Esophagus squamous epithelium (tissue), 5 donors: ENCODE data around the gene VIL1. TPM values are rescaled to one million over a fixed set of nuclear protein-coding genes. Genes with fewer than 3 reads are reported as not detected.
A peak's percentile ranks its signal among the peaks of the same experiment; 100 is the strongest.

ENCODE experiments used
- DNase-seq: peaks from one replicate; lab custom pipeline; 2025; lab: John Stamatoyannopoulos, UW
- H3K27ac ChIP-seq, 4 donors: fragments of 200-600 bp; sonication (generic); one replicate each; pipeline ENCODE4 v1.5.1; 2016 to 2019; ENCODE audit warnings: mild to moderate bottlenecking in 1 of 4
- H3K27me3 ChIP-seq, 4 donors: fragments of 200-600 bp; sonication (generic); 1 replicate in 3 of 4; 2 replicates in 1 of 4; pipeline versions ENCODE4 v1.5.1 to v1.6.0; 2017 to 2021; ENCODE audit warnings: antibody characterized with exemption in 1 of 4
- H3K36me3 ChIP-seq, 3 donors: fragments of 200-600 bp; sonication (generic); one replicate each; pipeline ENCODE4 v1.5.1; 2016 to 2019
- H3K4me1 ChIP-seq, 3 donors: fragments of 200-600 bp; sonication (generic); one replicate each; pipeline ENCODE4 v1.5.1; 2017 to 2019
- H3K4me3 ChIP-seq, 4 donors: fragments of 200-600 bp; sonication (generic); 1 replicate in 3 of 4; 2 replicates in 1 of 4; pipeline ENCODE4 v1.5.1; 2016 to 2019; ENCODE audit warnings: mild to moderate bottlenecking in 2 of 4, moderate library complexity in 1 of 4
- H3K9me3 ChIP-seq, 3 donors: fragments of 200-600 bp; sonication (generic); one replicate each; pipeline ENCODE4 v1.5.1; 2016 to 2019
- CTCF ChIP-seq, 6 experiments: fragments of 450-650 bp in 4 of 6; fragments of 200-600 bp in 2 of 6; sonication (generic) in 2 of 6; IDR thresholded peaks; one replicate each; pipeline ENCODE4 v1.5.1; 2016 to 2019; ENCODE audit warnings: antibody characterized with exemption in 6 of 6, mild to moderate bottlenecking in 4 of 6, moderate library complexity in 4 of 6
- POLR2A ChIP-seq, 4 donors: fragments of 450-650 bp; IDR thresholded peaks; one replicate each; pipeline ENCODE4 v1.6.1; 2017; ENCODE audit warnings: antibody characterized with exemption in 4 of 4, mild to moderate bottlenecking in 4 of 4, moderate library complexity in 3 of 4
- WGBS, 2 donors: methylation state at CpG; one replicate each; pipeline ENCODE4 v1.1.5; 2018; 5-methylcytosine and 5-hydroxymethylcytosine counted together
- intact Hi-C: fragments of 100-400 bp; cut with DNase I; formaldehyde crosslinking; loops from one replicate; pipeline ENCODE4 v1.15.0; 2022
- total RNA-seq, 4 donors: library from RNA; depleted of rRNA; stranded (reverse); fragments of >200 nt; gene quantifications; one replicate each; pipeline ENCODE4 v1.1.0, GENCODE V29; 2016
- donor health status: DM: yes; HTN: yes; CAD: no.

Gene VIL1
- total RNA-seq, 4 donors from 2014 or later = not detected

GRCh38 chr2:218400167-218400929 lies 18.6 kb upstream of the VIL1 start:
- Histone ChIP-seq H3K4me3 (peak overlapping the region; percentile 93 to 99 (median 97)), H3K36me3 (peaks cover 24 to 40% (median 33%) of the 10 kb centered on the region in 3 donors), H3K9me3 (no peaks in the 10 kb centered on the region), H3K4me1 (peaks cover 47 to 83% (median 49%) of the 10 kb centered on the region in 3 donors), H3K27me3 (no peaks in the 10 kb centered on the region), H3K27ac (peak overlapping the region; percentile 99 to 100 (median 100))
- intact Hi-C loops = loop anchor here (10.0 kb wide), 1 partner anchor 254 kb away; the partner anchor contains the start of genes BCS1L and ZNF142
- no peak for DNase-seq
- TF ChIP-seq POLR2A (IDR thresholded peaks at IDR 0.05) (peak in 2 of 4 donors; percentile 9 to 38), CTCF (IDR thresholded peaks at IDR 0.05) (no peak)
- 0% methylated on average over 6 of the region's 63 CpGs; no CpG with 5 or more reads in 1 of the 2 donors for WGBS, 2 donors

- Histone ChIP-seq H3K4me1 (peaks cover 51 to 86% (median 56%) of the 10 kb centered on the region in 3 donors), H3K36me3 (peaks cover 24 to 43% (median 33%) of the 10 kb centered on the region in 3 donors), H3K27ac (peak overlapping the region; percentile 99 to 100 (median 100)), H3K9me3 (no peaks in the 10 kb centered on the region), H3K4me3 (peak overlapping the region; percentile 93 to 99 (median 97)), H3K27me3 (no peaks in the 10 kb centered on the region)
- DNase-seq = no peak
- intact Hi-C loops = loop anchor here (10.0 kb wide), 1 partner anchor 254 kb away; the partner anchor contains the start of genes BCS1L and ZNF142
- WGBS, 2 donors = 20% methylated on average over 1 of the region's 24 CpGs; no CpG with 5 or more reads in 1 of the 2 donors
- no peak for TF ChIP-seq CTCF (IDR thresholded peaks at IDR 0.05)
- TF ChIP-seq POLR2A (IDR thresholded peaks at IDR 0.05) = no peak
Observed at GRCh38 chr2:218400930-218401881, 17.7 kb upstream of the VIL1 start.

- TF ChIP-seq POLR2A (IDR thresholded peaks at IDR 0.05) (no peak), CTCF (IDR thresholded peaks at IDR 0.05) (no peak)
- H3K27me3 ChIP-seq = no peaks in the 10 kb centered on the region
- H3K36me3 ChIP-seq = peaks cover 24 to 43% (median 33%) of the 10 kb centered on the region in 3 donors
- H3K4me3 ChIP-seq = peak overlapping the region; percentile 93 to 99 (median 97)
- peak overlapping the region; percentile 99 to 100 (median 100) for H3K27ac ChIP-seq
- peaks cover 54 to 85% (median 55%) of the 10 kb centered on the region in 3 donors for H3K4me1 ChIP-seq
- intact Hi-C loops = loop anchor here (10.0 kb wide), 1 partner anchor 253 kb away; the partner anchor contains the start of genes BCS1L and ZNF142
- DNase-seq = no peak
- no peaks in the 10 kb centered on the region for H3K9me3 ChIP-seq
- 49% methylated on average over 6 of the region's 9 CpGs; no CpG with 5 or more reads in 1 of the 2 donors for WGBS, 2 donors
Observed at GRCh38 chr2:218401890-218402289, 17.0 kb upstream of the VIL1 start.

GRCh38 chr2:218402491-218402901 lies 16.4 kb upstream of the VIL1 start:
- intact Hi-C loops = loop anchor here (10.0 kb wide), 1 partner anchor 252 kb away; the partner anchor contains the start of genes BCS1L and ZNF142
- Histone ChIP-seq H3K36me3 (peaks cover 24 to 43% (median 33%) of the 10 kb centered on the region in 3 donors), H3K27me3 (no peaks in the 10 kb centered on the region), H3K9me3 (no peaks in the 10 kb centered on the region), H3K4me3 (peak overlapping the region in 2 of 4 donors; percentile 96 to 98), H3K4me1 (peaks cover 53 to 85% (median 56%) of the 10 kb centered on the region in 3 donors), H3K27ac (peak overlapping the region; percentile 99 to 100 (median 100))
- TF ChIP-seq CTCF (IDR thresholded peaks at IDR 0.05) = no peak
- no peak for TF ChIP-seq POLR2A (IDR thresholded peaks at IDR 0.05)
- no peak for DNase-seq
- WGBS, 2 donors = 47% methylated on average over 3 of the region's 8 CpGs; no CpG with 5 or more reads in 1 of the 2 donors
